Testis (tissue), 3 donors: ENCODE data around the gene BACH2. TPM values are rescaled to one million over a fixed set of nuclear protein-coding genes. Genes with fewer than 3 reads are reported as not detected.

Experiments used
- DNase-seq: peaks from one replicate; pipeline ENCODE4 v3.0.0-alpha.2; 2019
- H3K27ac ChIP-seq, 2 donors: fragments of 200-600 bp; sonication (generic); one replicate each; pipeline ENCODE4 v1.5.1; 2019
- H3K27me3 ChIP-seq: fragments of 200-600 bp; sonication (generic); one replicate; pipeline ENCODE4 v1.5.1; 2019
- H3K36me3 ChIP-seq: fragments of 200-600 bp; sonication (generic); one replicate; pipeline ENCODE4 v1.5.1; 2017; ENCODE audit warnings: low read depth; ENCODE audit errors: missing control alignments
- H3K4me1 ChIP-seq: fragments of 200-600 bp; sonication (generic); one replicate; pipeline ENCODE4 v1.5.1; 2019
- H3K4me3 ChIP-seq, 2 donors: fragments of 200-600 bp; sonication (generic); one replicate each; pipeline ENCODE4 v1.5.1; 2017 to 2019
- H3K9me3 ChIP-seq: fragments of 200-600 bp; sonication (generic); one replicate; pipeline ENCODE4 v1.5.1; 2017
- CTCF ChIP-seq, 3 experiments: fragments of 450-650 bp in 2 of 3; fragments of 200-600 bp in 1 of 3; sonication (generic) in 1 of 3; IDR thresholded peaks; one replicate each; pipeline ENCODE4 v1.5.1; 2016 to 2019; ENCODE audit warnings: antibody characterized with exemption in 3 of 3, mild to moderate bottlenecking in 2 of 3, moderate library complexity in 1 of 3
- POLR2A ChIP-seq: fragments of 450-650 bp; IDR thresholded peaks from one replicate; pipeline ENCODE4 v1.6.1; 2017; ENCODE audit warnings: antibody characterized with exemption, mild to moderate bottlenecking, moderate library complexity
- WGBS, 2 donors: methylation state at CpG; one replicate each; pipeline ENCODE4 v1.1.5; 2018; 5-methylcytosine and 5-hydroxymethylcytosine counted together
- intact Hi-C: fragments of 100-400 bp; cut with DNase I; formaldehyde crosslinking; loops from one replicate; pipeline ENCODE4 v1.15.1; 2023; ENCODE audit warnings: low total_unique reads
- polyA plus RNA-seq: library from polyadenylated mRNA; stranded (reverse); fragments of 350-450 nt; fragmentation: Illumina TruSeq; extraction: RNeasy Lipid Tissue Mini Kit (QIAGEN cat#74804); gene quantifications from one replicate; pipeline ENCODE4 v1.2.3, GENCODE V29; 2014; ENCODE audit warnings: low read depth, low replicate concordance; ENCODE audit not compliant: insufficient read depth
- total RNA-seq, 2 donors: library from RNA; depleted of rRNA; stranded (reverse); fragments of >200 nt; gene quantifications; one replicate each; pipeline ENCODE4 v1.2.3, GENCODE V29; 2016

BACH2 gene
- total and polyA plus RNA-seq, 3 donors from 2014 or later, result 5.0 to 8.3 (median 6.5) TPM

GRCh38 chr6:90219209-90219985 lies 77.2 kb downstream of the BACH2 start:
- intact Hi-C loops, result no loop called here
- peaks cover 16% of the 10 kb centered on the region for H3K4me1 ChIP-seq
- 46 to 47% methylated on average over 14 of the region's 14 CpGs for WGBS, 2 donors
- TF ChIP-seq POLR2A, result no peak
- TF ChIP-seq CTCF (IDR thresholded peaks at IDR 0.05), result no peak
- no peaks in the 10 kb centered on the region for H3K36me3 ChIP-seq
- no peak overlapping the region for H3K4me3 ChIP-seq
- no peaks in the 10 kb centered on the region for H3K9me3 ChIP-seq
- DNase-seq, result peak; percentile 69
- peak overlapping the region; percentile 67 to 83 for H3K27ac ChIP-seq
- H3K27me3 ChIP-seq, result no peaks in the 10 kb centered on the region

- intact Hi-C loops, result no loop called here
- H3K4me3 ChIP-seq, result no peak overlapping the region
- H3K27ac ChIP-seq, result peak overlapping the region; percentile 67 to 83
- H3K4me1 ChIP-seq, result peaks cover 16% of the 10 kb centered on the region
- DNase-seq, result no peak
- H3K36me3 ChIP-seq, result no peaks in the 10 kb centered on the region
- no peak for TF ChIP-seq CTCF (IDR thresholded peaks at IDR 0.05)
- TF ChIP-seq POLR2A, result no peak
- H3K27me3 ChIP-seq, result no peaks in the 10 kb centered on the region
- H3K9me3 ChIP-seq, result no peaks in the 10 kb centered on the region
- 9 to 33% methylated on average over 1 of the region's 1 CpG for WGBS, 2 donors
These were observed 77.8 kb downstream of the BACH2 start for GRCh38 chr6:90218959-90219208.

GRCh38 chr6:90217506-90218127 lies 79.0 kb downstream of the BACH2 start:
- no peaks in the 10 kb centered on the region for H3K27me3 ChIP-seq
- H3K9me3 ChIP-seq, result no peaks in the 10 kb centered on the region
- peak overlapping the region; percentile 40 to 83 for H3K27ac ChIP-seq
- H3K4me3 ChIP-seq, result no peak overlapping the region
- H3K36me3 ChIP-seq, result no peaks in the 10 kb centered on the region
- H3K4me1 ChIP-seq, result peaks cover 16% of the 10 kb centered on the region
- no peak for DNase-seq
- TF ChIP-seq POLR2A (no peak), CTCF (IDR thresholded peaks at IDR 0.05) (no peak)
- intact Hi-C loops, result no loop called here
- 60 to 63% methylated on average over 6 of the region's 6 CpGs for WGBS, 2 donors

- H3K36me3 ChIP-seq, result no peaks in the 10 kb centered on the region
- no peak overlapping the region for H3K4me3 ChIP-seq
- TF ChIP-seq POLR2A (no peak), CTCF (IDR thresholded peaks at IDR 0.05) (no peak)
- peak overlapping the region in 1 of 2 donors; percentile 47 for H3K27ac ChIP-seq
- WGBS, 2 donors, result 53 to 58% methylated on average over 14 of the region's 14 CpGs
- H3K9me3 ChIP-seq, result no peaks in the 10 kb centered on the region
- no peaks in the 10 kb centered on the region for H3K27me3 ChIP-seq
- peaks cover 16% of the 10 kb centered on the region for H3K4me1 ChIP-seq
- peak; percentile 26 for DNase-seq
- intact Hi-C loops, result no loop called here
These were observed 80.3 kb downstream of the BACH2 start for GRCh38 chr6:90216072-90216977.
